K562 (cell line): ENCODE results near the gene NDUFB1. TPM values are rescaled to one million over a fixed set of nuclear protein-coding genes. Genes with fewer than 3 reads are reported as not detected.

Experiments used
- ARID4B ChIP-seq: sonication (generic); formaldehyde crosslinking; IDR thresholded peaks from 2 replicates; pipeline ENCODE4 v1.8.0; 2022; ENCODE audit warnings: mild to moderate bottlenecking, missing genetic modification reagents
- ASH1L ChIP-seq: fragments of 450-650 bp; IDR thresholded peaks from 2 replicates; pipeline ENCODE4 v1.6.1; 2018; ENCODE audit warnings: borderline replicate concordance, mild to moderate bottlenecking, low read depth; ENCODE audit not compliant: partially characterized antibody
- E2F3 ChIP-seq: fragments of 250-450 bp; sonication (Bioruptor Pico); IDR thresholded peaks from 2 replicates; pipeline ENCODE4 v1.4.0; 2020; ENCODE audit warnings: mild to moderate bottlenecking
- HNRNPH1 ChIP-seq: fragments of 200-400 bp; formaldehyde crosslinking; optimal IDR thresholded peaks from 2 replicates; pipeline ENCODE3; 2017; ENCODE audit warnings: low read depth, mild to moderate bottlenecking, low read length, moderate library complexity
- PML ChIP-seq: IDR thresholded peaks from 2 replicates; pipeline ENCODE4 v1.6.1; 2012; ENCODE audit warnings: low read length, inconsistent platforms
- RBFOX2 ChIP-seq: fragments of 200-400 bp; formaldehyde crosslinking; IDR thresholded peaks from 2 replicates; pipeline ENCODE4 v1.6.1; 2017; ENCODE audit warnings: low read depth, mild to moderate bottlenecking, low read length, moderate library complexity
- SMAD2 ChIP-seq: fragments of 150-350 bp; IDR thresholded peaks from 2 replicates; pipeline ENCODE4 v1.6.1; 2014; ENCODE audit warnings: low read depth, mild to moderate bottlenecking, low read length
- SRSF3 ChIP-seq: fragments of 200-400 bp; formaldehyde crosslinking; IDR thresholded peaks from 2 replicates; pipeline ENCODE4 v1.6.1; 2016; ENCODE audit warnings: mild to moderate bottlenecking, low read length, moderate library complexity; ENCODE audit not compliant: insufficient read depth
- WHSC1 ChIP-seq: IDR thresholded peaks from one replicate; pipeline ENCODE4 v1.6.1; 2012; ENCODE audit warnings: low read length, control low read depth, inconsistent platforms
- ZNF280A ChIP-seq: fragments of 450-650 bp; IDR thresholded peaks from 2 replicates; pipeline ENCODE4 v1.6.1; 2018; ENCODE audit warnings: mild to moderate bottlenecking, low read depth; ENCODE audit not compliant: partially characterized antibody
- ZNF41 ChIP-seq: fragments of 250-450 bp; sonication (Bioruptor Pico); conservative IDR thresholded peaks from 2 replicates; pipeline ENCODE4 v1.4.0; 2020; ENCODE audit warnings: mild to moderate bottlenecking
- ZNF584 ChIP-seq: fragments of 200-800 bp; sonication (Bioruptor generic); IDR thresholded peaks from 2 replicates; pipeline ENCODE4 v1.6.1; 2016; ENCODE audit warnings: low read depth, mild to moderate bottlenecking, missing genetic modification characterization, missing compliant biosample characterization
- polyA plus RNA-seq, 8 experiments: library from polyadenylated mRNA; depleted of rRNA in 4 of 8; stranded (reverse) in 5 of 8; unstranded in 3 of 8; fragments of >200 nt; fragmentation: Nextera tagmentation in 2 of 8; fragmentation: Illumina TruSeq in 1 of 8; extraction: Ambion mirVana in 2 of 8; extraction: Trizol in 1 of 8; gene quantifications; 2 replicates each; pipeline versions ENCODE4 v1.2.1 to v1.2.3, GENCODE V29; 2011 to 2014; ENCODE audit warnings: inconsistent platforms in 1 of 8, missing spikeins in 1 of 8
- total RNA-seq, 7 experiments: library from RNA; depleted of rRNA in 6 of 7; stranded (reverse); fragments of >200 nt in 6 of 7; fragmentation: Illumina TruSeq in 2 of 7; extraction: Trizol in 2 of 7; gene quantifications; 2 replicates each; pipeline versions ENCODE4 v1.2.1 to v1.2.3, GENCODE V29; 2011 to 2021; ENCODE audit warnings: low replicate concordance in 1 of 7

Gene NDUFB1
- total and polyA plus RNA-seq, 9 of the 15 experiments (the other 6 are each of a cell fraction or from before 2014, with no cell fraction given) = 102 to 767 (median 325) TPM

- TF ChIP-seq ZNF280A (no peak), SMAD2 (no peak), PML (no peak), WHSC1 (no peak), ARID4B (CRISPR knock-in tag) (no peak), ASH1L (no peak), E2F3 (CRISPR knock-in tag) (no peak), RBFOX2 (no peak), ZNF584 (no peak), ZNF41 (CRISPR knock-in tag) (no peak), HNRNPH1 (no peak), SRSF3 (no peak)
Observed at GRCh38 chr14:92160619-92161018, 39.1 kb upstream of the NDUFB1 start (continued).
